Stomach (tissue), 4 donors: ENCODE data around the gene CEP350.

Source experiments
- POLR2AphosphoS5 ChIP-seq, 3 donors: sonication (generic); formaldehyde crosslinking; IDR thresholded peaks; one replicate each; pipeline ENCODE4 v1.6.1; 2016; ENCODE audit warnings: antibody characterized with exemption in 3 of 3
- TF ChIP-seq, protein P1 (sequence below), 7 experiments: fragments of 450-650 bp in 4 of 7; fragments of 200-600 bp in 3 of 7; sonication (generic) in 3 of 7; IDR thresholded peaks; one replicate each; pipeline ENCODE4 v1.5.1; 2016 to 2019; ENCODE audit warnings: antibody characterized with exemption in 7 of 7, control low read depth in 2 of 7, mild to moderate bottlenecking in 1 of 7

GRCh38 chr1:179923029-179923428 lies 31.6 kb upstream of the CEP350 start:
- TF ChIP-seq, protein P1, sequence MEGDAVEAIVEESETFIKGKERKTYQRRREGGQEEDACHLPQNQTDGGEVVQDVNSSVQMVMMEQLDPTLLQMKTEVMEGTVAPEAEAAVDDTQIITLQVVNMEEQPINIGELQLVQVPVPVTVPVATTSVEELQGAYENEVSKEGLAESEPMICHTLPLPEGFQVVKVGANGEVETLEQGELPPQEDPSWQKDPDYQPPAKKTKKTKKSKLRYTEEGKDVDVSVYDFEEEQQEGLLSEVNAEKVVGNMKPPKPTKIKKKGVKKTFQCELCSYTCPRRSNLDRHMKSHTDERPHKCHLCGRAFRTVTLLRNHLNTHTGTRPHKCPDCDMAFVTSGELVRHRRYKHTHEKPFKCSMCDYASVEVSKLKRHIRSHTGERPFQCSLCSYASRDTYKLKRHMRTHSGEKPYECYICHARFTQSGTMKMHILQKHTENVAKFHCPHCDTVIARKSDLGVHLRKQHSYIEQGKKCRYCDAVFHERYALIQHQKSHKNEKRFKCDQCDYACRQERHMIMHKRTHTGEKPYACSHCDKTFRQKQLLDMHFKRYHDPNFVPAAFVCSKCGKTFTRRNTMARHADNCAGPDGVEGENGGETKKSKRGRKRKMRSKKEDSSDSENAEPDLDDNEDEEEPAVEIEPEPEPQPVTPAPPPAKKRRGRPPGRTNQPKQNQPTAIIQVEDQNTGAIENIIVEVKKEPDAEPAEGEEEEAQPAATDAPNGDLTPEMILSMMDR (IDR thresholded peaks at IDR 0.05): no peak
- no peak for TF ChIP-seq POLR2AphosphoS5 (IDR thresholded peaks at IDR 0.05)
